HEK293T (cell line): ENCODE measurements around the gene PRMT1.

Source experiments
- CTCF ChIA-PET: fragments of 350-600 bp; formaldehyde crosslinking; extraction: SDS; loops from one replicate; lab custom pipeline; 2021; ENCODE audit warnings: antibody characterized with exemption, inconsistent platforms; lab: Yijun Ruan, JAX
- POLR2A ChIA-PET: fragments of 350-600 bp; formaldehyde crosslinking; extraction: SDS; loops from one replicate; lab custom pipeline; 2020; ENCODE audit warnings: antibody characterized with exemption, inconsistent platforms; lab: Yijun Ruan, JAX
- DNase-seq: peaks from one replicate; pipeline ENCODE4 v3.0.0; 2012; ENCODE audit warnings: mixed read lengths; ENCODE audit errors: extremely low spot score
- ARNT ChIP-seq: fragments of 450-650 bp; IDR thresholded peaks from 2 replicates; pipeline ENCODE4 v1.6.1; 2017; ENCODE audit warnings: mild to moderate bottlenecking
- BHLHE40 ChIP-seq: fragments of 450-650 bp; IDR thresholded peaks from 2 replicates; pipeline ENCODE4 v1.6.1; 2016; ENCODE audit warnings: mild to moderate bottlenecking, moderate library complexity, borderline replicate concordance
- CTBP1 ChIP-seq: fragments of 450-650 bp; IDR thresholded peaks from 2 replicates; pipeline ENCODE4 v1.6.1; 2016; ENCODE audit warnings: borderline replicate concordance
- ELF4 ChIP-seq: fragments of 450-650 bp; IDR thresholded peaks from 2 replicates; pipeline ENCODE4 v1.6.1; 2017; ENCODE audit warnings: antibody characterized with exemption
- FOXA1 ChIP-seq: fragments of 450-650 bp; IDR thresholded peaks from 2 replicates; pipeline ENCODE4 v1.6.1; 2016; ENCODE audit warnings: mild to moderate bottlenecking
- FOXK2 ChIP-seq: fragments of 450-650 bp; IDR thresholded peaks from 2 replicates; pipeline ENCODE4 v1.6.1; 2016; ENCODE audit warnings: mild to moderate bottlenecking
- FOXM1 ChIP-seq: fragments of 450-650 bp; IDR thresholded peaks from 2 replicates; pipeline ENCODE4 v1.6.1; 2017; ENCODE audit warnings: mild to moderate bottlenecking, borderline replicate concordance
- HDGF ChIP-seq: fragments of 450-650 bp; IDR thresholded peaks from 2 replicates; pipeline ENCODE4 v1.6.1; 2017; ENCODE audit warnings: antibody characterized with exemption, borderline replicate concordance
- L3MBTL2 ChIP-seq: fragments of 450-650 bp; conservative IDR thresholded peaks from 2 replicates; pipeline ENCODE4 v1.6.1; 2016; ENCODE audit warnings: mild to moderate bottlenecking
- LEF1 ChIP-seq: fragments of 450-650 bp; IDR thresholded peaks from 2 replicates; pipeline ENCODE4 v1.6.1; 2017; ENCODE audit warnings: mild to moderate bottlenecking, borderline replicate concordance
- NFRKB ChIP-seq: fragments of 450-650 bp; IDR thresholded peaks from 2 replicates; pipeline ENCODE4 v1.6.1; 2016; ENCODE audit warnings: mild to moderate bottlenecking, moderate library complexity
- SP1 ChIP-seq: fragments of 450-650 bp; IDR thresholded peaks from 2 replicates; pipeline ENCODE4 v1.6.1; 2017
- SUZ12 ChIP-seq: fragments of 450-650 bp; IDR thresholded peaks from 2 replicates; pipeline ENCODE4 v1.6.1; 2016; ENCODE audit warnings: mild to moderate bottlenecking
- TARDBP ChIP-seq: fragments of 450-650 bp; IDR thresholded peaks from 2 replicates; pipeline ENCODE4 v1.6.1; 2016
- ZNF384 ChIP-seq: fragments of 450-650 bp; IDR thresholded peaks from 2 replicates; pipeline ENCODE4 v1.6.1; 2016
- TF ChIP-seq, protein P1 (sequence below): fragments of 450-650 bp; IDR thresholded peaks from 2 replicates; pipeline ENCODE4 v1.6.1; 2016

PRMT1 gene

DNA sequence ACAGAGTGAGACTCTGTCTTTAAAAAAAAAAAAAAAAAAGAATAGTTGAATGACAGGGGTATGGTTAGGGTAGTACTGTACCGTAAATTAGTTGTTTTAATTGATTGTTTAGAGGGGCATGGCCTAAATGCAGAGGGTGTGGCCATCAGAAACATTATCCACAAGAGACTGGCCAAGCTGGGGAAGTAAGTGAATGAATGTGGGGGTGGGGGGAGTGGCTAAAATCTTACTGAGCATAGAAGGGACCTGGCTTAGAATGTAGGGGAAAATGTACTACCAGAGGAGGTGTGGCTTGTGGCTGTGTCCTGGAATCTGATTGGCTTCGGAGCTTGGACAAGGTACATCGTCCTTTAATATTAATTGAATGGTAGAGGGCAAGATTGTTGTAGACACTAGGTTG is 7.6 kb upstream of the PRMT1 start:
- no peak for DNase-seq
- CTCF ChIA-PET, result interaction anchor here (0.5 kb wide), 1 partner anchor 146 kb away, joined by 9 read pairs; no protein-coding TSS in a partner anchor
- TF ChIP-seq LEF1 (no peak), BHLHE40 (no peak), HDGF (no peak), SP1 (no peak), FOXA1 (no peak), SUZ12 (no peak), ELF4 (no peak), CTBP1 (no peak), ARNT (no peak), ZNF384 (no peak), FOXK2 (no peak), FOXM1 (no peak), L3MBTL2 (no peak), TARDBP (no peak), NFRKB (no peak)
- TF ChIP-seq, protein P1, sequence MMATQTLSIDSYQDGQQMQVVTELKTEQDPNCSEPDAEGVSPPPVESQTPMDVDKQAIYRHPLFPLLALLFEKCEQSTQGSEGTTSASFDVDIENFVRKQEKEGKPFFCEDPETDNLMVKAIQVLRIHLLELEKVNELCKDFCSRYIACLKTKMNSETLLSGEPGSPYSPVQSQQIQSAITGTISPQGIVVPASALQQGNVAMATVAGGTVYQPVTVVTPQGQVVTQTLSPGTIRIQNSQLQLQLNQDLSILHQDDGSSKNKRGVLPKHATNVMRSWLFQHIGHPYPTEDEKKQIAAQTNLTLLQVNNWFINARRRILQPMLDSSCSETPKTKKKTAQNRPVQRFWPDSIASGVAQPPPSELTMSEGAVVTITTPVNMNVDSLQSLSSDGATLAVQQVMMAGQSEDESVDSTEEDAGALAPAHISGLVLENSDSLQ, result no peak
- POLR2A ChIA-PET, result interaction anchor here (3.8 kb wide), 1 partner anchor 28 kb away, joined by 25 read pairs; the partner anchor contains the start of genes RRAS and SCAF1

GRCh38 chr19:49672131-49672919 is 4.7 kb upstream of the PRMT1 start:
- no peak for TF ChIP-seq SP1
- no peak for TF ChIP-seq BHLHE40
- TF ChIP-seq, protein P1, result peak; percentile 91
- peak; percentile 85; the same call in 1 of the 2 replicates for TF ChIP-seq HDGF
- ChIA-PET CTCF (interaction anchor here (0.5 to 1.6 kb wide), 9 partner anchors 24 to 158 kb away, joined by 3 to 7 read pairs (median 3); partner anchors contain the start of genes NOSIP and RRAS), POLR2A (interaction anchor here (1.1 to 1.4 kb wide), 2 partner anchors 82 to 92 kb away, joined by 3 read pairs; partner anchors contain the start of gene NOSIP)
- peak; percentile 76 for DNase-seq

DNA sequence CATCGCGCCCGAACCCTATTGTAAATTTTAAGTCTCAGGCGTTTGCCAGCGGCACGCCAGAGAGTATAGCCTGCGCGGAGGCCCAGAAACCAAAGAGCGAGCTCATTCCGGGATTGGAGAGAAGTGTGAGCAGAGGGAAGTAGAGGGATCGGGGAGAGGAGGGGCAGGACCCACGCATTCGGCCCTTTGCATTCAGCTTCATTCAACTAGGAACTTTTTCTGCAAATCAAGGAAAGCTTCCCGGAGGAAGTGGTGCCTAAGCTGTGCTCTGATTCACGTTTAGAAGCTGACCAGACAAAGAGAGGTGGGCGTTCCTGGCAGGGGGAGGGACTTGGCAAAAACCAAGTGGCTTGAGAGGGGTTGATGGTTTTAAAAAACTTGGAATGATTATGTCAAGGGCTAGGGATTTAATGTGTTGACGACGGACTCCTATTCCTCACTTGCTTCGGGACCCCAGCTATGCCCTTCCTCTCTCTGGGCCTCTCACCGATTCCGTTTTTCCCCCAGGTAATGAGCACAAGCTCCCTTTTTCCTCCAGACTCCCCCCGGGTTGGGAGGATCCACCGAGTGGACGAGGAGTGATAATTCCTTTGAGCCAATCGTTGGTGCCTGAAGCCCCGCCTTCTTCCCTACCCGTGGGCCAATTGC is 811 bp upstream of the PRMT1 start:
- CTCF ChIA-PET, result interaction anchor here (0.6 to 2.5 kb wide), 7 partner anchors 12 to 173 kb away, joined by 3 to 8 read pairs (median 4); partner anchors contain the start of genes ADM5 and RRAS
- peak; percentile 71 for DNase-seq
- TF ChIP-seq L3MBTL2 (no peak), FOXK2 (no peak), SP1 (peak; percentile 88), LEF1 (no peak), ELF4 (no peak), BHLHE40 (peak; percentile 95), SUZ12 (no peak), HDGF (no peak), TARDBP (no peak), NFRKB (no peak)
- TF ChIP-seq, protein P1, result no peak
- POLR2A ChIA-PET, result interaction anchor here (0.7 to 3.7 kb wide), 23 partner anchors 11 to 722 kb away, joined by 3 to 44 read pairs (median 4); partner anchors contain the start of genes AKT1S1, BAX, BCL2L12 and IRF3

GRCh38 chr19:49676784-49677230 is 264 bp upstream of the PRMT1 start:
- TF ChIP-seq ELF4 (no peak), ARNT (no peak), HDGF (peak; percentile 83; the same call in 1 of the 2 replicates), LEF1 (no peak)
- TF ChIP-seq, protein P1, result peak; percentile 100
- ChIA-PET POLR2A (interaction anchor here (0.7 to 3.7 kb wide), 23 partner anchors 11 to 722 kb away, joined by 3 to 44 read pairs (median 4); partner anchors contain the start of genes AKT1S1, BAX, BCL2L12 and IRF3), CTCF (interaction anchor here (0.6 to 2.5 kb wide), 6 partner anchors 12 to 174 kb away, joined by 3 to 8 read pairs (median 4); partner anchors contain the start of gene RRAS)
- peak; percentile 91 for DNase-seq
